Spinal cord (tissue), 10 donors: Measurements from ENCODE around the gene CSF2RB. TPM values are rescaled to one million over a fixed set of nuclear protein-coding genes. Genes with fewer than 3 reads are reported as not detected.
A peak's percentile ranks its signal among the peaks of the same experiment; 100 is the strongest.

Experiments used
- DNase-seq, 6 donors: peaks; one replicate each; pipeline versions ENCODE4 v3.0.0 to v3.0.0-alpha.2; 2013 to 2015; ENCODE audit warnings: low spot score in 6 of 6, low read depth in 4 of 6
- H3K27ac ChIP-seq: one replicate; pipeline ENCODE4 v1.5.1; 2013; ENCODE audit warnings: low read depth, low read length, control low read depth
- H3K27me3 ChIP-seq: one replicate; pipeline ENCODE4 v1.6.1; 2013; ENCODE audit warnings: low read length; ENCODE audit not compliant: control insufficient read depth, insufficient read depth
- H3K36me3 ChIP-seq: one replicate; pipeline ENCODE4 v1.6.1; 2013; ENCODE audit warnings: low read length; ENCODE audit not compliant: control insufficient read depth, insufficient read depth
- H3K4me1 ChIP-seq: one replicate; pipeline ENCODE4 v1.6.1; 2013; ENCODE audit warnings: low read length; ENCODE audit not compliant: control insufficient read depth, insufficient read depth
- H3K4me3 ChIP-seq: one replicate; pipeline ENCODE4 v1.5.1; 2013; ENCODE audit warnings: low read depth, low read length, control low read depth
- H3K9me3 ChIP-seq: one replicate; pipeline ENCODE4 v1.6.1; 2013; ENCODE audit warnings: low read length; ENCODE audit not compliant: control insufficient read depth, insufficient read depth
- WGBS: methylation state at CpG from one replicate; pipeline ENCODE4 v1.1.5; 2013; ENCODE audit warnings: missing lambda C conversion rate; ENCODE audit not compliant: insufficient coverage; 5-methylcytosine and 5-hydroxymethylcytosine counted together
- long read RNA-seq, 4 donors: transcript quantifications; one replicate each; lab custom pipeline, GENCODE V29; 2026
- polyA plus RNA-seq, 2 donors: library from polyadenylated mRNA; unstranded; fragments of 120-200 nt; gene quantifications; one replicate each; pipeline ENCODE4 v1.2.1, GENCODE V29; 2013; ENCODE audit not compliant: insufficient read length in 2 of 2
- total RNA-seq, 2 donors: library from RNA; depleted of rRNA in 1 of 2; stranded (reverse); fragments of 120-200 nt in 1 of 2; fragments of >200 nt in 1 of 2; gene quantifications; one replicate each; pipeline versions ENCODE4 v1.2.3 to v1.2.4, GENCODE V29; 2013 to 2014
- donor health status: healthy.

The CSF2RB gene
- total RNA-seq (1 to 10 TPM; 1.9 to 3.1 TPM), polyA plus RNA-seq (1 to 10 TPM; 1.3 to 1.6 TPM)
- long read RNA-seq, donor 1: 0 reads
- long read RNA-seq, donor 2: 0 reads
- long read RNA-seq, donor 3: 0 reads
- long read RNA-seq, donor 4: 0 reads

- H3K27ac ChIP-seq: no peak within 1 kb of the TSS
- DNase-seq: peak in 1 of 6 donors; percentile 10
- no peak within 1 kb of the TSS for H3K4me3 ChIP-seq
- no peaks in the 10 kb centered on the region for H3K36me3 ChIP-seq
- H3K9me3 ChIP-seq: no peaks in the 10 kb centered on the region
- WGBS: 86% methylated on average over 12 of the region's 18 CpGs
- no peaks in the 10 kb centered on the region for H3K27me3 ChIP-seq
- H3K4me1 ChIP-seq: no peaks in the 10 kb centered on the region
Observed at GRCh38 chr22:36913427-36914389, at the start of gene CSF2RB. CSF2RB (plus strand) TSS chr22:36913628; CDS start chr22:36922208, 8,580 bp downstream.

- Histone ChIP-seq H3K9me3 (no peaks in the 10 kb centered on the region), H3K27me3 (no peaks in the 10 kb centered on the region), H3K4me3 (no peak overlapping the region), H3K36me3 (no peaks in the 10 kb centered on the region), H3K4me1 (no peaks in the 10 kb centered on the region), H3K27ac (no peak overlapping the region)
- 86% methylated on average over 5 of the region's 6 CpGs for WGBS
- DNase-seq: no peak
Observed at GRCh38 chr22:36863979-36864378, 49.4 kb upstream of the CSF2RB start.

- H3K4me1 ChIP-seq: no peaks in the 10 kb centered on the region
- H3K27me3 ChIP-seq: no peaks in the 10 kb centered on the region
- WGBS: 82% methylated on average over 14 of the region's 14 CpGs
- no peaks in the 10 kb centered on the region for H3K9me3 ChIP-seq
- H3K36me3 ChIP-seq: no peaks in the 10 kb centered on the region
- no peak overlapping the region for H3K27ac ChIP-seq
- DNase-seq: no peak
- H3K4me3 ChIP-seq: no peak overlapping the region
Observed at GRCh38 chr22:36864454-36865215, 48.8 kb upstream of the CSF2RB start.

- no peak for DNase-seq
- H3K36me3 ChIP-seq: no peaks in the 10 kb centered on the region
- H3K4me1 ChIP-seq: no peaks in the 10 kb centered on the region
- WGBS: 39% methylated on average over 13 of the region's 13 CpGs
- H3K9me3 ChIP-seq: no peaks in the 10 kb centered on the region
- H3K27me3 ChIP-seq: no peaks in the 10 kb centered on the region
- no peak overlapping the region for H3K4me3 ChIP-seq
- H3K27ac ChIP-seq: no peak overlapping the region
Observed at GRCh38 chr22:36865346-36865745, 48.1 kb upstream of the CSF2RB start.

- no peaks in the 10 kb centered on the region for H3K4me1 ChIP-seq
- 92% methylated on average over 4 of the region's 5 CpGs for WGBS
- H3K36me3 ChIP-seq: no peaks in the 10 kb centered on the region
- H3K27me3 ChIP-seq: no peaks in the 10 kb centered on the region
- DNase-seq: no peak
- H3K4me3 ChIP-seq: no peak overlapping the region
- no peak overlapping the region for H3K27ac ChIP-seq
- no peaks in the 10 kb centered on the region for H3K9me3 ChIP-seq
Observed at GRCh38 chr22:36867695-36868094, 45.7 kb upstream of the CSF2RB start.

DNA sequence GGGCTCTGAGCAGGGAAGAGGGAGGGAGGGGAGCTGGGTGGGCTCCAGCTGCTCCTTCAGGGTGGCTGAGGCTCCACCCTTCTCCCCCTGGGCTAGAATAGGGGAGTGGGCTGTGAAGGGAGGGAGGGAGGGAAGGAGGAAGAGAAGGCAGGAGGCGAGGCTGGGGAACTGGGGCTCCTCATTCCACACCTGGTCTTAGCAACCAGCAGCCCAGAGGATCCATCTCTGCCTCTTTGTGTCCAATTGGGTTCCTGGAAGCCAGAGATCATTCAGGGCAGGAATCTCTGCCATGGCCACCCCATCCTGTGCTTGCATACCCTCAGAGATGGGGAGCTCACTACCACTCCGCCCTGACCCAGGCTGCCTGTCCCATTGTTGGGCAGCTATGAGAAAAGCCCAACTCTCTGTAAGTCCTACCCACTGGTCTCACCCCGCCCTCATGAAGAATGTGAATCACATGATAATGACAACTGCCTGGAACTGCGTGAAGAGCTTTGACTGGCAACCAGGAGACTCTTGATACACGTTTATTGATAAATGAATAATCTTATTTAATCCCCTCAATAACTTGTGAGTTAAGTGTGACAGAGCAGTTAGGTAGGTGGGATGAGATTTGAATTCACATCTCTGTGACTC is 44.8 kb upstream of the CSF2RB start:
- DNase-seq: no peak
- Histone ChIP-seq H3K4me3 (no peak overlapping the region), H3K4me1 (no peaks in the 10 kb centered on the region), H3K27me3 (no peaks in the 10 kb centered on the region), H3K36me3 (no peaks in the 10 kb centered on the region), H3K9me3 (no peaks in the 10 kb centered on the region), H3K27ac (no peak overlapping the region)
- WGBS: 100% methylated on average over 2 of the region's 5 CpGs

GRCh38 chr22:36870250-36870649 is 43.2 kb upstream of the CSF2RB start:
- DNase-seq: no peak
- H3K36me3 ChIP-seq: no peaks in the 10 kb centered on the region
- H3K27ac ChIP-seq: no peak overlapping the region
- 92% methylated on average over 9 of the region's 14 CpGs for WGBS
- no peak overlapping the region for H3K4me3 ChIP-seq
- no peaks in the 10 kb centered on the region for H3K4me1 ChIP-seq
- no peaks in the 10 kb centered on the region for H3K9me3 ChIP-seq
- H3K27me3 ChIP-seq: no peaks in the 10 kb centered on the region

- WGBS: 58% methylated on average over 11 of the region's 11 CpGs
- Histone ChIP-seq H3K4me3 (no peak overlapping the region), H3K9me3 (no peaks in the 10 kb centered on the region), H3K4me1 (no peaks in the 10 kb centered on the region), H3K36me3 (no peaks in the 10 kb centered on the region), H3K27ac (no peak overlapping the region), H3K27me3 (no peaks in the 10 kb centered on the region)
- no peak for DNase-seq
Observed at GRCh38 chr22:36871669-36872081, 41.8 kb upstream of the CSF2RB start.

DNA sequence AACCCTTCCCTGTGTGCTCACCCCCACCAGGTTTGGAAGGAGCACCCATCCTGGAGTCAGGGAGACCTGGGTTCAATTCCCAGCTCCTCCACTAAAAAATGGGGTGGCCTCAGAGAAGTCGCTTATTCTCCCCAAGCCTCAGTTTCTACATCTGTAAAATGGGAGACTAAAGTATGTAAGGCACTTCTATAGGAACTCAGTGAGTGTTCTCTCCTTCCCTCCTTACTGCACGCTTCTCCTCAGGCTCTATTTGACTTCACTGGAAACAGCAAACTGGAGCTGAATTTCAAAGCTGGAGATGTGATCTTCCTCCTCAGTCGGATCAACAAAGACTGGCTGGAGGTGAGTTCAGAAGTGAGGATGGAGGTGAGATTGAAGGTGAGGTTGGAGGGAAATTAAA is 41.3 kb upstream of the CSF2RB start:
- Histone ChIP-seq H3K36me3 (no peaks in the 10 kb centered on the region), H3K4me3 (no peak overlapping the region), H3K4me1 (no peaks in the 10 kb centered on the region), H3K27me3 (no peaks in the 10 kb centered on the region), H3K9me3 (no peaks in the 10 kb centered on the region), H3K27ac (no peak overlapping the region)
- whole genome bisulfite sequencing: 96% methylated on average over 2 of the region's 3 CpGs
- DNase-seq: no peak
